ENCODE measurements around the gene ZNF396. TPM values are rescaled to one million over a fixed set of nuclear protein-coding genes. Genes with fewer than 3 reads are reported as not detected.

The ZNF396 gene
- total and polyA plus RNA-seq, 4 donors, result 0.60 to 1.2 (median 0.99) TPM

DNA sequence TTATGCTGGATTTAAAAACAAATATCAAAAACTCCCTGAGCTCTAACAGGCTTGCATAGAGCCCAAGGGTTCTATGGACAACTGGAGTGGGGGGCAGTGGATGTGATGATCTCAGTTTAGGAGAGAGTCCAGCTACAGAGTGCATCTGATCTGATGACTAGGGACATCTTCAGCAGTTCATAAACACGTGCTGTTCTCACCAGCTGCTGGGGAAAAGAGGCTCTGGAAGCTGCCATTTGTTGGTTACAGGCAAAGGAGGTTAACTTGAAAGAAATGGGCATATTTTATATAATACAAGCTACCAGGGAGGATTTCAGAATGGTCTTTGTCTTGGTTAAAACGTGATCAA is 36.0 kb upstream of the ZNF396 start:
- H3K36me3 ChIP-seq (ENCODE audit: control insufficient read depth in 4 of 4, insufficient read depth in 3 of 4, low read depth in 1 of 4, low read length in 3 of 4), result no peaks in the 10 kb centered on the region
- no peak overlapping the region for H3K27ac ChIP-seq (ENCODE audit: low read depth in 1 of 2, low read length in 2 of 2)
- H3K4me1 ChIP-seq (ENCODE audit: control insufficient read depth in 4 of 4, insufficient read depth in 4 of 4, low read length in 3 of 4), result peaks cover 0 to 6% (median 2%) of the 10 kb centered on the region in 4 donors
- H3K27me3 ChIP-seq (ENCODE audit: control insufficient read depth in 4 of 4, insufficient read depth in 4 of 4, low read length in 3 of 4), result no peaks in the 10 kb centered on the region
- TF ChIP-seq TAF1 (conservative IDR thresholded peaks at IDR 0.05) (no peak), RAD21 (IDR thresholded peaks at IDR 0.05) (no peak), MAX (IDR thresholded peaks at IDR 0.05) (no peak), FOXA2 (IDR thresholded peaks at IDR 0.05) (no peak), HNF4A (conservative IDR thresholded peaks at IDR 0.05) (no peak)
- TF ChIP-seq, protein P1, sequence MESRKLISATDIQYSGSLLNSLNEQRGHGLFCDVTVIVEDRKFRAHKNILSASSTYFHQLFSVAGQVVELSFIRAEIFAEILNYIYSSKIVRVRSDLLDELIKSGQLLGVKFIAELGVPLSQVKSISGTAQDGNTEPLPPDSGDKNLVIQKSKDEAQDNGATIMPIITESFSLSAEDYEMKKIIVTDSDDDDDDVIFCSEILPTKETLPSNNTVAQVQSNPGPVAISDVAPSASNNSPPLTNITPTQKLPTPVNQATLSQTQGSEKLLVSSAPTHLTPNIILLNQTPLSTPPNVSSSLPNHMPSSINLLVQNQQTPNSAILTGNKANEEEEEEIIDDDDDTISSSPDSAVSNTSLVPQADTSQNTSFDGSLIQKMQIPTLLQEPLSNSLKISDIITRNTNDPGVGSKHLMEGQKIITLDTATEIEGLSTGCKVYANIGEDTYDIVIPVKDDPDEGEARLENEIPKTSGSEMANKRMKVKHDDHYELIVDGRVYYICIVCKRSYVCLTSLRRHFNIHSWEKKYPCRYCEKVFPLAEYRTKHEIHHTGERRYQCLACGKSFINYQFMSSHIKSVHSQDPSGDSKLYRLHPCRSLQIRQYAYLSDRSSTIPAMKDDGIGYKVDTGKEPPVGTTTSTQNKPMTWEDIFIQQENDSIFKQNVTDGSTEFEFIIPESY (IDR thresholded peaks at IDR 0.05), result no peak
- TF ChIP-seq, protein P2, sequence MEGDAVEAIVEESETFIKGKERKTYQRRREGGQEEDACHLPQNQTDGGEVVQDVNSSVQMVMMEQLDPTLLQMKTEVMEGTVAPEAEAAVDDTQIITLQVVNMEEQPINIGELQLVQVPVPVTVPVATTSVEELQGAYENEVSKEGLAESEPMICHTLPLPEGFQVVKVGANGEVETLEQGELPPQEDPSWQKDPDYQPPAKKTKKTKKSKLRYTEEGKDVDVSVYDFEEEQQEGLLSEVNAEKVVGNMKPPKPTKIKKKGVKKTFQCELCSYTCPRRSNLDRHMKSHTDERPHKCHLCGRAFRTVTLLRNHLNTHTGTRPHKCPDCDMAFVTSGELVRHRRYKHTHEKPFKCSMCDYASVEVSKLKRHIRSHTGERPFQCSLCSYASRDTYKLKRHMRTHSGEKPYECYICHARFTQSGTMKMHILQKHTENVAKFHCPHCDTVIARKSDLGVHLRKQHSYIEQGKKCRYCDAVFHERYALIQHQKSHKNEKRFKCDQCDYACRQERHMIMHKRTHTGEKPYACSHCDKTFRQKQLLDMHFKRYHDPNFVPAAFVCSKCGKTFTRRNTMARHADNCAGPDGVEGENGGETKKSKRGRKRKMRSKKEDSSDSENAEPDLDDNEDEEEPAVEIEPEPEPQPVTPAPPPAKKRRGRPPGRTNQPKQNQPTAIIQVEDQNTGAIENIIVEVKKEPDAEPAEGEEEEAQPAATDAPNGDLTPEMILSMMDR (IDR thresholded peaks at IDR 0.05; ENCODE audit: low read depth, low read length, missing input control), result no peak
- TF ChIP-seq, protein P3, sequence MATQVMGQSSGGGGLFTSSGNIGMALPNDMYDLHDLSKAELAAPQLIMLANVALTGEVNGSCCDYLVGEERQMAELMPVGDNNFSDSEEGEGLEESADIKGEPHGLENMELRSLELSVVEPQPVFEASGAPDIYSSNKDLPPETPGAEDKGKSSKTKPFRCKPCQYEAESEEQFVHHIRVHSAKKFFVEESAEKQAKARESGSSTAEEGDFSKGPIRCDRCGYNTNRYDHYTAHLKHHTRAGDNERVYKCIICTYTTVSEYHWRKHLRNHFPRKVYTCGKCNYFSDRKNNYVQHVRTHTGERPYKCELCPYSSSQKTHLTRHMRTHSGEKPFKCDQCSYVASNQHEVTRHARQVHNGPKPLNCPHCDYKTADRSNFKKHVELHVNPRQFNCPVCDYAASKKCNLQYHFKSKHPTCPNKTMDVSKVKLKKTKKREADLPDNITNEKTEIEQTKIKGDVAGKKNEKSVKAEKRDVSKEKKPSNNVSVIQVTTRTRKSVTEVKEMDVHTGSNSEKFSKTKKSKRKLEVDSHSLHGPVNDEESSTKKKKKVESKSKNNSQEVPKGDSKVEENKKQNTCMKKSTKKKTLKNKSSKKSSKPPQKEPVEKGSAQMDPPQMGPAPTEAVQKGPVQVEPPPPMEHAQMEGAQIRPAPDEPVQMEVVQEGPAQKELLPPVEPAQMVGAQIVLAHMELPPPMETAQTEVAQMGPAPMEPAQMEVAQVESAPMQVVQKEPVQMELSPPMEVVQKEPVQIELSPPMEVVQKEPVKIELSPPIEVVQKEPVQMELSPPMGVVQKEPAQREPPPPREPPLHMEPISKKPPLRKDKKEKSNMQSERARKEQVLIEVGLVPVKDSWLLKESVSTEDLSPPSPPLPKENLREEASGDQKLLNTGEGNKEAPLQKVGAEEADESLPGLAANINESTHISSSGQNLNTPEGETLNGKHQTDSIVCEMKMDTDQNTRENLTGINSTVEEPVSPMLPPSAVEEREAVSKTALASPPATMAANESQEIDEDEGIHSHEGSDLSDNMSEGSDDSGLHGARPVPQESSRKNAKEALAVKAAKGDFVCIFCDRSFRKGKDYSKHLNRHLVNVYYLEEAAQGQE (IDR thresholded peaks at IDR 0.05), result no peak
- H3K9me3 ChIP-seq (ENCODE audit: control insufficient read depth in 4 of 4, low read length in 3 of 4), result peaks cover 0 to 5% (median 0%) of the 10 kb centered on the region in 4 donors
- 73% methylated on average over 2 of the region's 2 CpGs for WGBS
- H3K4me3 ChIP-seq (ENCODE audit: low read depth in 1 of 3, low read length in 3 of 3), result no peak overlapping the region
- no peak for DNase-seq (ENCODE audit: low spot score)
- H3K9ac ChIP-seq (ENCODE audit: low read depth in 1 of 2, low read length in 2 of 2), result no peak overlapping the region

- no peaks in the 10 kb centered on the region for H3K9me3 ChIP-seq (ENCODE audit: control insufficient read depth in 4 of 4, low read length in 3 of 4)
- H3K36me3 ChIP-seq (ENCODE audit: control insufficient read depth in 4 of 4, insufficient read depth in 3 of 4, low read depth in 1 of 4, low read length in 3 of 4), result no peaks in the 10 kb centered on the region
- peaks cover 0 to 8% (median 3%) of the 10 kb centered on the region in 4 donors for H3K4me1 ChIP-seq (ENCODE audit: control insufficient read depth in 4 of 4, insufficient read depth in 4 of 4, low read length in 3 of 4)
- no peaks in the 10 kb centered on the region for H3K27me3 ChIP-seq (ENCODE audit: control insufficient read depth in 4 of 4, insufficient read depth in 4 of 4, low read length in 3 of 4)
- no peak overlapping the region for H3K9ac ChIP-seq (ENCODE audit: low read depth in 1 of 2, low read length in 2 of 2)
- no peak overlapping the region for H3K4me3 ChIP-seq (ENCODE audit: low read depth in 1 of 3, low read length in 3 of 3)
- DNase-seq (ENCODE audit: low spot score), result no peak
- no peak overlapping the region for H3K27ac ChIP-seq (ENCODE audit: low read depth in 1 of 2, low read length in 2 of 2)
- TF ChIP-seq NR2F2 (IDR thresholded peaks at IDR 0.05) (no peak), MAX (IDR thresholded peaks at IDR 0.05) (no peak), GABPA (IDR thresholded peaks at IDR 0.05 in 1 of 2, conservative IDR thresholded peaks at IDR 0.05 in 1 of 2) (no peak), FOXA2 (IDR thresholded peaks at IDR 0.05) (no peak), RAD21 (IDR thresholded peaks at IDR 0.05) (no peak), EGR1 (IDR thresholded peaks at IDR 0.05; ENCODE audit: low read depth in 2 of 2) (no peak), YY1 (IDR thresholded peaks at IDR 0.05) (no peak), JUND (IDR thresholded peaks at IDR 0.05) (no peak), TAF1 (conservative IDR thresholded peaks at IDR 0.05) (no peak), FOXA1 (IDR thresholded peaks at IDR 0.05) (no peak), HNF4A (conservative IDR thresholded peaks at IDR 0.05) (no peak), RXRA (IDR thresholded peaks at IDR 0.05) (no peak)
- TF ChIP-seq, protein P1 (IDR thresholded peaks at IDR 0.05), result no peak
- 92% methylated on average over 4 of the region's 4 CpGs for WGBS
Observed at GRCh38 chr18:35411625-35412351, 34.7 kb upstream of the ZNF396 start.
